HG03432 (cell line): Measurements from ENCODE around the gene HBE1.
"Not testable (repeated sequence)": the region's sequence is repeated elsewhere in the genome, so short reads cannot be mapped to it uniquely, and the experiment has no call there.

ENCODE experiments used
- ATAC-seq: cut with Tn5 transposase; IDR thresholded peaks from one replicate; pipeline ENCODE4 v1.9.1; 2021; ENCODE audit warnings: mild to moderate bottlenecking, moderate library complexity; ENCODE audit not compliant: unreplicated experiment

The HBE1 gene

GRCh38 chr11:5269715-5270147, at the start of gene HBE1:
HBE1 (minus strand) TSS chr11:5269945; CDS start chr11:5269890, 55 bp downstream.
- no peak for ATAC-seq

GRCh38 chr11:5317292-5317691, 47.5 kb upstream of the HBE1 start:
- no peak for ATAC-seq

GRCh38 chr11:5313326-5314023, 43.7 kb upstream of the HBE1 start:
- not testable (repeated sequence) for ATAC-seq

GRCh38 chr11:5310423-5310822, 40.7 kb upstream of the HBE1 start:
- no peak for ATAC-seq

- ATAC-seq: no peak
Measured at GRCh38 chr11:5307256-5308019, 37.7 kb upstream of the HBE1 start.

GRCh38 chr11:5304046-5304445, 34.3 kb upstream of the HBE1 start:
- no peak for ATAC-seq

- ATAC-seq: no peak
Measured at GRCh38 chr11:5303626-5304025, 33.9 kb upstream of the HBE1 start.

- ATAC-seq: no peak
Measured at GRCh38 chr11:5301846-5302245, 32.1 kb upstream of the HBE1 start, which contains the start of gene OR51B4. OR51B4 (minus strand) TSS chr11:5301946; CDS start chr11:5301946, 0 bp downstream.

- ATAC-seq: no peak
Measured at GRCh38 chr11:5300251-5300650, 30.5 kb upstream of the HBE1 start.

GRCh38 chr11:5298451-5298850, 28.7 kb upstream of the HBE1 start:
- no peak for ATAC-seq

- no peak for ATAC-seq
Measured at GRCh38 chr11:5297721-5298323, 28.1 kb upstream of the HBE1 start.

GRCh38 chr11:5294342-5294995, 24.7 kb upstream of the HBE1 start:
- not testable (repeated sequence) for ATAC-seq

- no peak for ATAC-seq
Measured at GRCh38 chr11:5293028-5293427, 23.3 kb upstream of the HBE1 start.

GRCh38 chr11:5291207-5291838, 21.6 kb upstream of the HBE1 start:
- peak; percentile 97 for ATAC-seq

GRCh38 chr11:5290106-5290505, 20.4 kb upstream of the HBE1 start:
- no peak for ATAC-seq

- no peak for ATAC-seq
Measured at GRCh38 chr11:5289696-5290095, 20.0 kb upstream of the HBE1 start.

GRCh38 chr11:5288906-5289550, 19.3 kb upstream of the HBE1 start:
- no peak for ATAC-seq

- no peak for ATAC-seq
Measured at GRCh38 chr11:5288108-5288905, 18.6 kb upstream of the HBE1 start.

GRCh38 chr11:5286901-5287300, 17.2 kb upstream of the HBE1 start:
- no peak for ATAC-seq
